ENCODE measurements around the gene FAM228A.

FAM228A gene

GRCh38 chr2:24205131-24205530 is 30.3 kb downstream of the FAM228A start:
- no peak overlapping the region for H3K27ac ChIP-seq (replicated peaks)
- TF ChIP-seq SPI1 (IDR thresholded peaks at IDR 0.05; ENCODE audit: borderline replicate concordance, low read depth) (no peak), CTCF (IDR thresholded peaks at IDR 0.05; ENCODE audit: insufficient read depth, low read length) (no peak), POLR2AphosphoS5 (IDR thresholded peaks at IDR 0.05; ENCODE audit: low read depth) (no peak), GABPA (IDR thresholded peaks at IDR 0.05; ENCODE audit: low read depth) (no peak), REST (IDR thresholded peaks at IDR 0.05; ENCODE audit: insufficient replicate concordance, low read depth) (no peak)
- no peak for DNase-seq (ENCODE audit: low read depth in 1 of 2, low spot score in 1 of 2)
- H3K27me3 ChIP-seq (ENCODE audit: insufficient read depth, poor library complexity, severe bottlenecking), result no peaks in the 10 kb centered on the region
- no peak overlapping the region for H3K4me3 ChIP-seq (replicated peaks; ENCODE audit: insufficient read depth, low read length)

- H3K4me3 ChIP-seq (replicated peaks; ENCODE audit: insufficient read depth, low read length), result no peak overlapping the region
- no peak for DNase-seq (ENCODE audit: low read depth in 1 of 2, low spot score in 1 of 2)
These were observed 31.4 kb downstream of the FAM228A start for GRCh38 chr2:24206242-24206641.

GRCh38 chr2:24206714-24207113 is 31.9 kb downstream of the FAM228A start:
- TF ChIP-seq POLR2AphosphoS5 (IDR thresholded peaks at IDR 0.05; ENCODE audit: low read depth) (no peak), REST (IDR thresholded peaks at IDR 0.05; ENCODE audit: insufficient replicate concordance, low read depth) (no peak), CTCF (IDR thresholded peaks at IDR 0.05; ENCODE audit: insufficient read depth, low read length) (no peak), GABPA (IDR thresholded peaks at IDR 0.05; ENCODE audit: low read depth) (no peak), SPI1 (IDR thresholded peaks at IDR 0.05; ENCODE audit: borderline replicate concordance, low read depth) (no peak)
- DNase-seq (ENCODE audit: low read depth in 1 of 2, low spot score in 1 of 2), result no peak
- no peak overlapping the region for H3K4me3 ChIP-seq (replicated peaks; ENCODE audit: insufficient read depth, low read length)
- no peaks in the 10 kb centered on the region for H3K27me3 ChIP-seq (ENCODE audit: insufficient read depth, poor library complexity, severe bottlenecking)
- no peak overlapping the region for H3K27ac ChIP-seq (replicated peaks)

More at GRCh38 chr2:24206242-24206641, 31.4 kb downstream of the FAM228A start:
- H3K27me3 ChIP-seq (ENCODE audit: insufficient read depth, poor library complexity, severe bottlenecking), result no peaks in the 10 kb centered on the region
- no peak overlapping the region for H3K27ac ChIP-seq (replicated peaks)
- TF ChIP-seq GABPA (IDR thresholded peaks at IDR 0.05; ENCODE audit: low read depth) (no peak), REST (IDR thresholded peaks at IDR 0.05; ENCODE audit: insufficient replicate concordance, low read depth) (no peak), SPI1 (IDR thresholded peaks at IDR 0.05; ENCODE audit: borderline replicate concordance, low read depth) (no peak), CTCF (IDR thresholded peaks at IDR 0.05; ENCODE audit: insufficient read depth, low read length) (no peak), POLR2AphosphoS5 (IDR thresholded peaks at IDR 0.05; ENCODE audit: low read depth) (no peak)

All from HL-60 (cell line).